Ovary (tissue), 3 donors: ENCODE measurements around the gene OR5B17.

Experiments used
- CTCF ChIP-seq, 3 donors: fragments of 450-650 bp in 2 of 3; fragments of 200-600 bp in 1 of 3; IDR thresholded peaks; one replicate each; pipeline versions ENCODE4 v1.5.1 to v1.8.0; 2016 to 2022; ENCODE audit warnings: antibody characterized with exemption in 3 of 3, mild to moderate bottlenecking in 1 of 3
- POLR2A ChIP-seq: fragments of 450-650 bp; IDR thresholded peaks from one replicate; pipeline ENCODE4 v1.6.1; 2017; ENCODE audit warnings: antibody characterized with exemption, mild to moderate bottlenecking, moderate library complexity
- donor health status: DM: no; HTN: no; CAD: no.

- TF ChIP-seq CTCF (IDR thresholded peaks at IDR 0.05): no peak
- no peak for TF ChIP-seq POLR2A
These were observed 33.0 kb upstream of the OR5B17 start for GRCh38 chr11:58391879-58392278.
